ENCODE measurements around the gene CASP9.

Gene CASP9

GRCh38 chr1:15524021-15524282, at the start of gene CASP9:
CASP9 (minus strand) TSS chr1:15524215; CDS start chr1:15524200, 15 bp downstream.
- no peak for DNase-seq

GRCh38 chr1:15573477-15573876, 49.5 kb upstream of the CASP9 start:
- no peak for DNase-seq

GRCh38 chr1:15571266-15571665, 47.3 kb upstream of the CASP9 start:
- DNase-seq = no peak

GRCh38 chr1:15570861-15571260, 46.8 kb upstream of the CASP9 start:
- DNase-seq = no peak

GRCh38 chr1:15568387-15569073, 44.5 kb upstream of the CASP9 start:
- DNase-seq = no peak

GRCh38 chr1:15559189-15559810, 35.3 kb upstream of the CASP9 start:
- DNase-seq = no peak

- DNase-seq = no peak
These were observed 34.5 kb upstream of the CASP9 start for GRCh38 chr1:15558516-15558915.

- DNase-seq = no peak
These were observed 33.6 kb upstream of the CASP9 start for GRCh38 chr1:15557594-15557993.

- no peak for DNase-seq
These were observed 33.0 kb upstream of the CASP9 start for GRCh38 chr1:15557008-15557407.

- no peak for DNase-seq
These were observed 26.6 kb upstream of the CASP9 start for GRCh38 chr1:15550573-15550972.

- DNase-seq = no peak
These were observed 22.6 kb upstream of the CASP9 start for GRCh38 chr1:15546641-15547040.

- no peak for DNase-seq
These were observed 19.9 kb upstream of the CASP9 start for GRCh38 chr1:15543589-15544568.

GRCh38 chr1:15543251-15543588, 19.2 kb upstream of the CASP9 start:
- no peak for DNase-seq

GRCh38 chr1:15542388-15543250, 18.6 kb upstream of the CASP9 start:
- no peak for DNase-seq

GRCh38 chr1:15541231-15541792, 17.3 kb upstream of the CASP9 start:
- no peak for DNase-seq

GRCh38 chr1:15540186-15540585, 16.2 kb upstream of the CASP9 start:
- no peak for DNase-seq

- DNase-seq = peak; percentile 87
These were observed 14.8 kb upstream of the CASP9 start for GRCh38 chr1:15538771-15539170.

GRCh38 chr1:15531682-15532081, 7.7 kb upstream of the CASP9 start:
- DNase-seq = no peak

GRCh38 chr1:15531003-15531402, 7.0 kb upstream of the CASP9 start:
- DNase-seq = no peak

GRCh38 chr1:15526490-15527339, 2.7 kb upstream of the CASP9 start, which contains the start of gene DNAJC16:
DNAJC16 (plus strand) TSS chr1:15526848; CDS start chr1:15529106, 2,258 bp downstream.
- peak; percentile 99 for DNase-seq

- DNase-seq = no peak
These were observed 2.0 kb upstream of the CASP9 start for GRCh38 chr1:15526021-15526489.
